GM12878 (cell line): Measurements from ENCODE around the gene SPPL2B. TPM values are rescaled to one million over a fixed set of nuclear protein-coding genes. Genes with fewer than 3 reads are reported as not detected.

Experiments used
- ATAC-seq: fragments of 200-7000 bp; cut with Tn5 transposase; 3 replicates; pipeline ENCODE4 v1.9.1; 2020; ENCODE audit warnings: mild to moderate bottlenecking, moderate library complexity
- BruUV-seq: library from RNA; stranded (reverse); fragments of 400-500 nt; replicated peaks from 2 replicates; lab custom pipeline; 2021; lab: Mats Ljungman, UMichigan
- CTCF ChIA-PET: fragments of 300-600 bp; sonication (Branson Sonifier 250); formaldehyde crosslinking; extraction: SDS; loops from one replicate; lab custom pipeline; 2021; ENCODE audit warnings: inconsistent platforms; lab: Yijun Ruan, JAX
- POLR2A ChIA-PET: fragments of 350-600 bp; formaldehyde crosslinking; extraction: SDS; loops from one replicate; lab custom pipeline; 2021; ENCODE audit warnings: inconsistent platforms; lab: Charles Lee
- RAD21 ChIA-PET: fragments of 300-600 bp; sonication (Branson Sonifier 250); formaldehyde crosslinking; loops from one replicate; lab custom pipeline; 2023; ENCODE audit warnings: antibody characterized with exemption; ENCODE audit not compliant: unreplicated experiment; lab: Charles Lee
- SMC1A ChIA-PET: fragments of 300-600 bp; sonication (Branson Sonifier 250); formaldehyde crosslinking; loops from one replicate; lab custom pipeline; 2023; ENCODE audit not compliant: unreplicated experiment, uncharacterized antibody; lab: Charles Lee
- DNase-seq: peaks from one replicate; pipeline ENCODE4 v3.0.0-alpha.2; 2011; ENCODE audit warnings: low read depth, low spot score
- FAIRE-seq: peaks from 3 replicates; lab custom pipeline; 2011; peaks lifted over from hg19 to GRCh38; lab: Jason Lieb, UNC
- H2AFZ ChIP-seq: 2 replicates; pipeline ENCODE4 v1.6.0; 2011; ENCODE audit warnings: low read depth, low read length, control low read depth; ENCODE audit not compliant: control insufficient read depth
- H3K27ac ChIP-seq: 2 replicates; pipeline ENCODE4 v1.5.1; 2011; ENCODE audit warnings: control low read depth; ENCODE audit not compliant: control insufficient read depth, insufficient read depth
- H3K27me3 ChIP-seq, 2 experiments: replicated peaks in 1 of 2; 2 replicates each; pipeline versions ENCODE4 v1.6.0 to v1.6.1; 2011; ENCODE audit warnings: low read length in 1 of 2; ENCODE audit not compliant: control insufficient read depth in 2 of 2, insufficient read depth in 2 of 2
- H3K36me3 ChIP-seq, 2 experiments: 2 replicates each; pipeline ENCODE4 v1.5.1; 2011; ENCODE audit warnings: low read length in 1 of 2; ENCODE audit not compliant: control insufficient read depth in 2 of 2, insufficient read depth in 2 of 2
- H3K4me1 ChIP-seq: 2 replicates; pipeline ENCODE4 v1.6.1; 2011; ENCODE audit warnings: mild to moderate bottlenecking, low read length, moderate library complexity, mixed read lengths; ENCODE audit not compliant: control insufficient read depth, insufficient read depth
- H3K4me2 ChIP-seq: 2 replicates; pipeline ENCODE4 v1.6.0; 2011; ENCODE audit warnings: control low read depth; ENCODE audit not compliant: control insufficient read depth, insufficient read depth
- H3K4me3 ChIP-seq: fragments of 200-600 bp; sonication (generic); 2 replicates; pipeline ENCODE4 v1.5.1; 2016
- H3K79me2 ChIP-seq: 2 replicates; pipeline ENCODE4 v1.6.0; 2011; ENCODE audit warnings: low read length; ENCODE audit not compliant: control insufficient read depth, insufficient read depth
- H3K9ac ChIP-seq: 2 replicates; pipeline ENCODE4 v1.8.0; 2011; ENCODE audit warnings: low read length, control low read depth, mixed read lengths; ENCODE audit not compliant: control insufficient read depth, insufficient read depth
- H3K9me3 ChIP-seq: replicated peaks from 3 replicates; pipeline ENCODE4 v1.5.1; 2011; ENCODE audit warnings: mild to moderate bottlenecking, low read length; ENCODE audit not compliant: control insufficient read depth, insufficient read depth
- H4K20me1 ChIP-seq: 2 replicates; pipeline ENCODE4 v1.6.0; 2011; ENCODE audit not compliant: control insufficient read depth, insufficient read depth
- CEBPB ChIP-seq, 2 experiments: fragments of 150-350 bp in 1 of 2; IDR thresholded peaks; 2 replicates each; pipeline ENCODE4 v1.6.1; 2012 to 2014; ENCODE audit warnings: low read depth in 2 of 2, low read length in 2 of 2, borderline replicate concordance in 1 of 2, inconsistent platforms in 1 of 2
- ELK1 ChIP-seq: IDR thresholded peaks from 2 replicates; pipeline ENCODE4 v1.6.1; 2012; ENCODE audit warnings: low read depth, low read length, improper control_type of control experiment
- GATAD2B ChIP-seq: fragments of 450-650 bp; conservative IDR thresholded peaks from 2 replicates; pipeline ENCODE4 v1.6.1; 2017; ENCODE audit warnings: low read depth, mild to moderate bottlenecking, moderate library complexity
- IRF5 ChIP-seq: fragments of 450-650 bp; IDR thresholded peaks from 2 replicates; pipeline ENCODE4 v1.6.1; 2017; ENCODE audit warnings: borderline replicate concordance
- POLR2A ChIP-seq: IDR thresholded peaks from 2 replicates; pipeline ENCODE4 v1.6.1; 2011; ENCODE audit warnings: low read depth, mild to moderate bottlenecking, low read length
- SUZ12 ChIP-seq: fragments of 200-600 bp; sonication (generic); IDR thresholded peaks from one replicate; pipeline ENCODE4 v1.6.1; 2018; ENCODE audit warnings: antibody characterized with exemption, mild to moderate bottlenecking; ENCODE audit not compliant: unreplicated experiment
- WGBS: methylation state at CpG from one replicate; pipeline ENCODE4 v1.1.6; 2016; ENCODE audit warnings: low lambda C conversion rate; ENCODE audit not compliant: insufficient replicate concordance, insufficient coverage; ENCODE audit errors: missing lambda C conversion rate; 5-methylcytosine and 5-hydroxymethylcytosine counted together
- in situ Hi-C: fragments of 300-500 bp; cut with MboI; formaldehyde crosslinking; loops from 9 replicates; pipeline ENCODE4 v1.14.3; 2018; ENCODE audit warnings: mixed read lengths
- intact Hi-C: fragments of 100-400 bp; cut with micrococcal nuclease; formaldehyde crosslinking; loops from one replicate; pipeline ENCODE4 v1.14.2; 2022; ENCODE audit not compliant: unreplicated experiment
- polyA plus RNA-seq, 11 experiments: library from polyadenylated mRNA; depleted of rRNA in 4 of 11; unstranded in 6 of 11; stranded (reverse) in 5 of 11; fragments of >200 nt; fragmentation: Nextera tagmentation in 4 of 11; fragmentation: Illumina TruSeq in 1 of 11; extraction: Ambion mirVana in 4 of 11; extraction: Trizol in 1 of 11; gene quantifications; 1 replicate in 1 of 11; 2 replicates in 10 of 11; pipeline versions ENCODE4 v1.2.1 to v1.2.3, GENCODE V29; 2011 to 2016; ENCODE audit warnings: inconsistent platforms in 2 of 11, missing spikeins in 2 of 11, low read depth in 1 of 11
- total RNA-seq, 4 experiments: library from RNA; depleted of rRNA in 3 of 4; stranded (reverse); fragments of >200 nt in 3 of 4; fragmentation: Illumina TruSeq in 1 of 4; extraction: Trizol in 1 of 4; gene quantifications; 2 replicates each; pipeline versions ENCODE4 v1.2.1 to v1.2.3, GENCODE V29; 2013 to 2021
- TF ChIP-seq, protein P1 (sequence below): IDR thresholded peaks from 2 replicates; pipeline ENCODE4 v1.6.1; 2011; ENCODE audit warnings: mild to moderate bottlenecking, low read depth, low read length, moderate library complexity; ENCODE audit not compliant: insufficient replicate concordance

Gene SPPL2B
- total and polyA plus RNA-seq, 10 of the 15 experiments (the other 5 are each of a cell fraction or from before 2014, with no cell fraction given) = 0.29 to 56.5 (median 18.3) TPM

- TF ChIP-seq ELK1 = no peak
- TF ChIP-seq, protein P1, sequence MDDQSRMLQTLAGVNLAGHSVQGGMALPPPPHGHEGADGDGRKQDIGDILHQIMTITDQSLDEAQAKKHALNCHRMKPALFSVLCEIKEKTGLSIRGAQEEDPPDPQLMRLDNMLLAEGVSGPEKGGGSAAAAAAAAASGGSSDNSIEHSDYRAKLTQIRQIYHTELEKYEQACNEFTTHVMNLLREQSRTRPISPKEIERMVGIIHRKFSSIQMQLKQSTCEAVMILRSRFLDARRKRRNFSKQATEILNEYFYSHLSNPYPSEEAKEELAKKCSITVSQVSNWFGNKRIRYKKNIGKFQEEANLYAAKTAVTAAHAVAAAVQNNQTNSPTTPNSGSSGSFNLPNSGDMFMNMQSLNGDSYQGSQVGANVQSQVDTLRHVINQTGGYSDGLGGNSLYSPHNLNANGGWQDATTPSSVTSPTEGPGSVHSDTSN = no peak
Measured at GRCh38 chr19:2387367-2388288, 59.1 kb downstream of the SPPL2B start (continued).

GRCh38 chr19:2389594-2389993, 61.1 kb downstream of the SPPL2B start:
- no peak overlapping the region for H3K4me2 ChIP-seq
- in situ Hi-C loops (no loop called here), intact Hi-C loops (no loop called here)
- H3K9me3 ChIP-seq = no peaks in the 10 kb centered on the region; the same call in 2 of the 3 replicates
- H2AFZ ChIP-seq = no peak overlapping the region
- ChIA-PET RAD21 (interaction anchor here (0.7 to 0.9 kb wide), 2 partner anchors 117 to 151 kb away, joined by 3 read pairs; no protein-coding TSS in a partner anchor), SMC1A (interaction anchor here (1.6 kb wide), 1 partner anchor 115 kb away, joined by 5 read pairs; no protein-coding TSS in a partner anchor), POLR2A (interaction anchor here (0.6 to 0.7 kb wide), 5 partner anchors 112 to 383 kb away, joined by 4 to 6 read pairs (median 4); no protein-coding TSS in a partner anchor), CTCF (interaction anchor here (0.6 to 5.6 kb wide), 7 partner anchors 71 to 234 kb away, joined by 3 to 66 read pairs (median 5); no protein-coding TSS in a partner anchor)
- H3K27me3 ChIP-seq = no peaks in the 10 kb centered on the region; a peak in 1 of 4 replicates
- TF ChIP-seq SUZ12 (no peak), GATAD2B (no peak), CEBPB (IDR thresholded peaks at IDR 0.05; ENCODE audit: borderline replicate concordance in 1 of 2, low read depth in 2 of 2, low read length in 2 of 2) (no peak), POLR2A (no peak), IRF5 (no peak)
- no peak overlapping the region for H3K4me3 ChIP-seq
- H3K4me1 ChIP-seq = peaks cover 6% of the 10 kb centered on the region
- 63% methylated on average over 21 of the region's 21 CpGs for WGBS
- no peak overlapping the region for H3K27ac ChIP-seq
- no peak overlapping the region for H3K9ac ChIP-seq
- no peak for ATAC-seq
- no peaks in the 10 kb centered on the region for H3K36me3 ChIP-seq
- no peaks in the 10 kb centered on the region for H3K79me2 ChIP-seq
- DNase-seq = no peak
- H4K20me1 ChIP-seq = no peaks in the 10 kb centered on the region
- no peak for FAIRE-seq
- no TSS peak for BruUV-seq
